Inflammatory macrophage treated with lipopolysaccharide for 1 hour (primary cell): ENCODE measurements around the gene FLII.

Experiments
- DNase-seq, 2 donors: peaks; one replicate each; pipeline ENCODE4 v3.0.0-alpha.2; 2020 to 2022

Gene FLII

GRCh38 chr17:18260332-18261145 lies 2.0 kb upstream of the FLII start, which contains the start of gene MIEF2:
MIEF2 (plus strand) TSS chr17:18260662; CDS start chr17:18262721, 2,059 bp downstream.
- peak; percentile 89 to 90 for DNase-seq

GRCh38 chr17:18259621-18260331 lies 1.2 kb upstream of the FLII start:
- DNase-seq: no peak

GRCh38 chr17:18257982-18258355 lies 569 bp downstream of the FLII start:
- peak; percentile 88 to 90 for DNase-seq

GRCh38 chr17:18257268-18257981 lies 1.1 kb downstream of the FLII start:
- peak in 1 of 2 donors; percentile 75 for DNase-seq

GRCh38 chr17:18256776-18257175 lies 1.8 kb downstream of the FLII start:
- no peak for DNase-seq

- DNase-seq: no peak
These were observed 2.2 kb downstream of the FLII start for GRCh38 chr17:18256351-18256750.

- no peak for DNase-seq
These were observed 3.5 kb downstream of the FLII start for GRCh38 chr17:18254888-18255649.

GRCh38 chr17:18253947-18254821 lies 4.4 kb downstream of the FLII start:
- no peak for DNase-seq

- no peak for DNase-seq
These were observed 5.2 kb downstream of the FLII start for GRCh38 chr17:18253187-18253884.

GRCh38 chr17:18252160-18252559 lies 6.4 kb downstream of the FLII start:
- DNase-seq: no peak

GRCh38 chr17:18251204-18251603 lies 7.3 kb downstream of the FLII start:
- DNase-seq: no peak

- no peak for DNase-seq
These were observed 7.8 kb downstream of the FLII start for GRCh38 chr17:18250708-18251107.

GRCh38 chr17:18250259-18250658 lies 8.3 kb downstream of the FLII start:
- no peak for DNase-seq

GRCh38 chr17:18248811-18249210 lies 9.7 kb downstream of the FLII start:
- DNase-seq: no peak

- peak in 1 of 2 donors; percentile 74 for DNase-seq
These were observed 10.2 kb downstream of the FLII start for GRCh38 chr17:18248300-18248731.

GRCh38 chr17:18247613-18248001 lies 10.9 kb downstream of the FLII start:
- DNase-seq: no peak

- peak in 1 of 2 donors; percentile 64 for DNase-seq
These were observed 11.5 kb downstream of the FLII start for GRCh38 chr17:18246880-18247612.

GRCh38 chr17:18246109-18246725 lies 12.3 kb downstream of the FLII start:
- no peak for DNase-seq

- DNase-seq: no peak
These were observed 13.3 kb downstream of the FLII start for GRCh38 chr17:18245038-18245776.
